ENCODE measurements around the gene GSS. TPM values are rescaled to one million over a fixed set of nuclear protein-coding genes. Genes with fewer than 3 reads are reported as not detected.

Gene GSS
- total and polyA plus RNA-seq, 8 donors: 18.1 to 199 (median 43.7) TPM

DNA sequence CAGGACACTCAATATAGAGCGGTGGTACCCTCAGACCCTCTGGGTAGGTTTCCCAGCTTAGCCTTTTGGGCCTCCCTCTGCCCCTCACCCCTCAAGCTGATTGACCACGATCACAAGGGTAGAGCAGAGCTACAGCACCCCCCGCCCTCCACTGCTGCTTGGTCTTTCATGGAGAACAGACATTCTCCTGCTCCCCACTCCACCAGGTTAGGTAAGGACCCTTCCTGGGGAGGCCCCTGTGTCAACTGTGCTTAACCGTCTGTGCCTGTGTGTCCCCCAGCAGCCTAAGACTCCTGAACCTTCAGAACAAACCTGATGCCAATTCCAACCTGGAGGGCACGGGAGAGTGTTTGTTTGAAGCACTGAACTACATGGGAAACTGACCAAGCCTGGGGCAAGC is 11.8 kb upstream of the GSS start:
- TF ChIP-seq EP300 (IDR thresholded peaks at IDR 0.05): no peak
- no peak for TF ChIP-seq POLR2A (IDR thresholded peaks at IDR 0.05)
- TF ChIP-seq POLR2AphosphoS5 (IDR thresholded peaks at IDR 0.05): no peak
- TF ChIP-seq CTCF (IDR thresholded peaks at IDR 0.05): no peak
- H3K4me3 ChIP-seq: no peak overlapping the region
- 88 to 97% (median 90%) methylated on average over 3 to 5 of the region's 5 CpGs for WGBS, 5 donors
- no peaks in the 10 kb centered on the region for H3K4me1 ChIP-seq
- no peak for DNase-seq
- H3K27me3 ChIP-seq: no peaks in the 10 kb centered on the region
- H3K9me3 ChIP-seq: no peaks in the 10 kb centered on the region
- no peaks in the 10 kb centered on the region for H3K36me3 ChIP-seq
- intact Hi-C loops (cut with DNase I; ENCODE audit: low total_unique reads): no loop called here
- no peak overlapping the region for H3K27ac ChIP-seq

GRCh38 chr20:34965051-34965450 is 9.4 kb upstream of the GSS start:
- intact Hi-C loops (cut with DNase I; ENCODE audit: low total_unique reads): no loop called here
- peaks cover 0 to 4% (median 0%) of the 10 kb centered on the region in 4 donors for H3K4me1 ChIP-seq
- no peaks in the 10 kb centered on the region for H3K9me3 ChIP-seq
- no peak for DNase-seq
- no peak overlapping the region for H3K27ac ChIP-seq
- H3K4me3 ChIP-seq: no peak overlapping the region
- 91 to 97% (median 96%) methylated on average over 5 of the region's 5 CpGs for WGBS, 5 donors
- H3K36me3 ChIP-seq: no peaks in the 10 kb centered on the region
- no peaks in the 10 kb centered on the region for H3K27me3 ChIP-seq
- TF ChIP-seq POLR2A (IDR thresholded peaks at IDR 0.05) (no peak), CTCF (IDR thresholded peaks at IDR 0.05) (no peak), POLR2AphosphoS5 (IDR thresholded peaks at IDR 0.05) (no peak), EP300 (IDR thresholded peaks at IDR 0.05) (no peak)

DNA sequence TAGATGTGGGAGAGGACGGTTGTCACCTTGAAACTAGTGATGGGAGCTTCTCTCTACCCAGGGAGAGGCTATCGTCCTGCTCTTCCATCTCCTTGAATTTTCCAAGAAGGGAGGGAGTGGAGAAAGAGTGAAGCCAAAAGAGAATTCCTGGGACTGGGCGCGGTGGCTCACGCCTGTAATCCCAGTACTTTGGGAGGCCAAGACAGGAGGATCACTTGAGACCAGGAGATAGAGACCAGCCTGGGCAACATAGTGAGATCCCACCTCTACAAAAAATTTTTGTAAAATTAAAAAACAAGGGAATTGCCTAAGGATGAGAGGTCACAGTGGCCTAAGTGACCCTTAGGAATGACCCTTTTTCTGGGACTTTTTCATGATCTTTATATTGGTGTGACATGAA is 8.9 kb upstream of the GSS start:
- Histone ChIP-seq H3K9me3 (no peaks in the 10 kb centered on the region), H3K36me3 (no peaks in the 10 kb centered on the region), H3K27ac (no peak overlapping the region), H3K4me3 (no peak overlapping the region), H3K27me3 (no peaks in the 10 kb centered on the region), H3K4me1 (peaks cover 0 to 4% (median 0%) of the 10 kb centered on the region in 4 donors)
- no peak for TF ChIP-seq POLR2AphosphoS5 (IDR thresholded peaks at IDR 0.05)
- WGBS, 5 donors: 92 to 97% (median 95%) methylated on average over 5 of the region's 5 CpGs
- intact Hi-C loops (cut with DNase I; ENCODE audit: low total_unique reads): no loop called here
- DNase-seq: no peak

GRCh38 chr20:34956751-34957472 is 1.3 kb upstream of the GSS start:
- H3K4me3 ChIP-seq: no peak overlapping the region
- 86 to 95% (median 92%) methylated on average over 21 of the region's 21 CpGs for WGBS, 5 donors
- H3K27ac ChIP-seq: peak overlapping the region in 1 of 5 donors; percentile 94
- H3K27me3 ChIP-seq: no peaks in the 10 kb centered on the region
- TF ChIP-seq CTCF (IDR thresholded peaks at IDR 0.05) (no peak), POLR2A (IDR thresholded peaks at IDR 0.05) (no peak), POLR2AphosphoS5 (IDR thresholded peaks at IDR 0.05) (no peak), EP300 (IDR thresholded peaks at IDR 0.05) (no peak)
- intact Hi-C loops (cut with DNase I; ENCODE audit: low total_unique reads): loop anchor here (5.0 kb wide), 1 partner anchor 85 kb away; the partner anchor contains the start of gene GGT7
- H3K36me3 ChIP-seq: no peaks in the 10 kb centered on the region
- H3K4me1 ChIP-seq: peaks cover 9 to 31% (median 24%) of the 10 kb centered on the region in 4 donors
- DNase-seq: no peak
- H3K9me3 ChIP-seq: no peaks in the 10 kb centered on the region

- Histone ChIP-seq H3K4me1 (peaks cover 9 to 36% (median 24%) of the 10 kb centered on the region in 4 donors), H3K9me3 (no peaks in the 10 kb centered on the region), H3K27ac (peak overlapping the region; percentile 88 to 94 (median 92)), H3K4me3 (peak overlapping the region; percentile 58 to 65 (median 62)), H3K27me3 (no peaks in the 10 kb centered on the region), H3K36me3 (peaks cover 0 to 7% (median 5%) of the 10 kb centered on the region in 4 donors)
- intact Hi-C loops (cut with DNase I; ENCODE audit: low total_unique reads): loop anchor here (5.0 kb wide), 1 partner anchor 84 kb away; the partner anchor contains the start of gene GGT7
- WGBS, 5 donors: 14 to 20% (median 15%) methylated on average over 5 to 6 of the region's 6 CpGs
- TF ChIP-seq POLR2AphosphoS5 (IDR thresholded peaks at IDR 0.05) (no peak), POLR2A (IDR thresholded peaks at IDR 0.05) (no peak), EP300 (IDR thresholded peaks at IDR 0.05) (no peak), CTCF (IDR thresholded peaks at IDR 0.05) (peak in 2 of 7 experiments; percentile 4 to 37)
- no peak for DNase-seq
Observed at GRCh38 chr20:34956041-34956458, 444 bp upstream of the GSS start.

Measured in stomach (tissue), 9 donors.